ENCODE data around the gene ERFE. TPM values are rescaled to one million over a fixed set of nuclear protein-coding genes. Genes with fewer than 3 reads are reported as not detected.

The ERFE gene
- total and polyA plus RNA-seq, 12 donors: 0.11 to 1.3 (median 0.64) TPM; not detected in 7

- Histone ChIP-seq H3K4me1 (peaks cover 0 to 11% (median 0%) of the 10 kb centered on the region in 9 donors), H3K4me3 (no peak overlapping the region), H3K27ac (no peak overlapping the region), H3K36me3 (no peaks in the 10 kb centered on the region), H3K27me3 (peaks cover 0 to 8% (median 0%) of the 10 kb centered on the region in 7 donors), H3K9me3 (no peaks in the 10 kb centered on the region)
- TF ChIP-seq CTCF (IDR thresholded peaks at IDR 0.05): no peak
- intact Hi-C loops (cut with DNase I): no loop called here
- ATAC-seq (no peak), DNase-seq (peak in 1 of 2 donors; percentile 8)
- WGBS, 2 donors: 89 to 92% methylated on average over 20 of the region's 20 CpGs
Observed at GRCh38 chr2:238125127-238125885, 33.5 kb upstream of the ERFE start.

- H3K36me3 ChIP-seq: no peaks in the 10 kb centered on the region
- H3K27ac ChIP-seq: no peak overlapping the region
- H3K27me3 ChIP-seq: no peaks in the 10 kb centered on the region
- peaks cover 0 to 8% (median 0%) of the 10 kb centered on the region in 9 donors for H3K4me1 ChIP-seq
- intact Hi-C loops (cut with DNase I): no loop called here
- H3K4me3 ChIP-seq: no peak overlapping the region
- TF ChIP-seq CTCF (IDR thresholded peaks at IDR 0.05): no peak
- no peaks in the 10 kb centered on the region for H3K9me3 ChIP-seq
- ATAC-seq (no peak), DNase-seq (no peak)
- WGBS, 2 donors: 96 to 98% methylated on average over 2 of the region's 2 CpGs
Observed at GRCh38 chr2:238126338-238126737, 32.4 kb upstream of the ERFE start.

GRCh38 chr2:238126775-238127164, 32.0 kb upstream of the ERFE start:
- ATAC-seq (no peak), DNase-seq (no peak)
- H3K27ac ChIP-seq: no peak overlapping the region
- WGBS, 2 donors: 79 to 88% methylated on average over 2 of the region's 2 CpGs
- H3K36me3 ChIP-seq: no peaks in the 10 kb centered on the region
- H3K27me3 ChIP-seq: no peaks in the 10 kb centered on the region
- intact Hi-C loops (cut with DNase I): no loop called here
- H3K4me3 ChIP-seq: no peak overlapping the region
- no peaks in the 10 kb centered on the region for H3K9me3 ChIP-seq
- peaks cover 0 to 8% (median 0%) of the 10 kb centered on the region in 9 donors for H3K4me1 ChIP-seq
- no peak for TF ChIP-seq CTCF (IDR thresholded peaks at IDR 0.05)

- H3K27ac ChIP-seq: no peak overlapping the region
- peak overlapping the region in 4 of 10 donors; percentile 11 to 23 (median 16) for H3K4me3 ChIP-seq
- TF ChIP-seq CTCF (IDR thresholded peaks at IDR 0.05): peak in 2 of 9 donors; percentile 22 to 27
- H3K36me3 ChIP-seq: no peaks in the 10 kb centered on the region
- intact Hi-C loops (cut with DNase I): no loop called here
- H3K9me3 ChIP-seq: no peaks in the 10 kb centered on the region
- ATAC-seq (peak; percentile 48 to 85 (median 75)), DNase-seq (peak in 1 of 2 donors; percentile 41)
- 48 to 55% methylated on average over 34 to 36 of the region's 36 CpGs for WGBS, 2 donors
- H3K4me1 ChIP-seq: peaks cover 0 to 8% (median 0%) of the 10 kb centered on the region in 9 donors
- no peaks in the 10 kb centered on the region for H3K27me3 ChIP-seq
Observed at GRCh38 chr2:238127165-238128060, 31.4 kb upstream of the ERFE start.
